GM12873 (cell line): ENCODE results near the gene FOXE1.

Source experiments
- TF ChIP-seq, protein P1 (sequence below): IDR thresholded peaks from 2 replicates; pipeline ENCODE4 v1.5.1; 2012; ENCODE audit warnings: low read depth, mild to moderate bottlenecking, moderate library complexity, low read length, control low read depth; ENCODE audit not compliant: insufficient read depth; ENCODE audit errors: missing control alignments

Gene FOXE1

DNA sequence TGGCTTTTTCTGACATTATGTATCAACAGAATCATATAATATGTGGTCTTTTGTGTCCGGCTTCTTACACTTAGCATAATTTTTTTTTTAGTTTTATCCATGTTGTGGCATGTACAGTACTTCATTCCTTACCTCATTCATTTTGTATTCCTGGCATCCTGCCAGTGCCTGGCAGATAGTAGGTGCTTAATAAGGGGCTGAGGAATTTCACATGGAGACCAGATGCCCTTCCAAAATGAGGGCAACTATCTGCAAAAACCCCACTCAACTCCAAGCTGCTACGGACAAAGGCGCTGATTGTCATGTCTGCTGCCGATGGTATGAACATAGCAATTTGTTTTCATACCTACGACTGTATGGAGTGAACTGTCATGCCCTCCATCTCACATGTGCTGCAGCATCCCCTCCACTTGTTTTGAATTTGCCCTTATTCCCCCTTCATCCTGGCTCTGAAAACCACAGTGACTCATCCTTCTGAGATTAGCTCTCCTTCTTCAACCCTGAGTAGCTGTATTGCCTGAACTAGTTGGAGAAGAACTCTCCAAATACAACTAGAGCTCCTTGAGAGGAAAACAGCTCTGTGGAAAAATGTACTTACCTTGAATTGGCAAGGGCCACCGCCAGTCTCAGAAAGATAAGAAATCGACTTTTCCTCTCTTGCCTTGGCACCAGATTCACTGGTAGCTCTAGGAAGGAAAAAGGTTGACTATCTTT is 41.3 kb upstream of the FOXE1 start:
- TF ChIP-seq, protein P1, sequence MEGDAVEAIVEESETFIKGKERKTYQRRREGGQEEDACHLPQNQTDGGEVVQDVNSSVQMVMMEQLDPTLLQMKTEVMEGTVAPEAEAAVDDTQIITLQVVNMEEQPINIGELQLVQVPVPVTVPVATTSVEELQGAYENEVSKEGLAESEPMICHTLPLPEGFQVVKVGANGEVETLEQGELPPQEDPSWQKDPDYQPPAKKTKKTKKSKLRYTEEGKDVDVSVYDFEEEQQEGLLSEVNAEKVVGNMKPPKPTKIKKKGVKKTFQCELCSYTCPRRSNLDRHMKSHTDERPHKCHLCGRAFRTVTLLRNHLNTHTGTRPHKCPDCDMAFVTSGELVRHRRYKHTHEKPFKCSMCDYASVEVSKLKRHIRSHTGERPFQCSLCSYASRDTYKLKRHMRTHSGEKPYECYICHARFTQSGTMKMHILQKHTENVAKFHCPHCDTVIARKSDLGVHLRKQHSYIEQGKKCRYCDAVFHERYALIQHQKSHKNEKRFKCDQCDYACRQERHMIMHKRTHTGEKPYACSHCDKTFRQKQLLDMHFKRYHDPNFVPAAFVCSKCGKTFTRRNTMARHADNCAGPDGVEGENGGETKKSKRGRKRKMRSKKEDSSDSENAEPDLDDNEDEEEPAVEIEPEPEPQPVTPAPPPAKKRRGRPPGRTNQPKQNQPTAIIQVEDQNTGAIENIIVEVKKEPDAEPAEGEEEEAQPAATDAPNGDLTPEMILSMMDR = no peak

DNA sequence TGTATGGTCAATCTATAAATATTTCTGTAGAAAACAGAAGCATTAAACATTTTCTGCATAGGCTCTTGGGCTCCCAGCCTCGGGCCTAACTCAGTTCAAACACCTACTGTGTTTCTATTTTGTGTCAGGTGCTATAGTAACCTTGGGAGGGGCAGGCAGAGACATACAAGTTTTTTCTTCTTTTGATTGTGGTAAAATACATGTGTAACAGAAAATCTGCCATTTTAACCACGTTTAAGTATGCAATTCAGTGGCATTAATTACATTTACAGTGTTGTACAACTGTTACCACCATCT is 40.8 kb upstream of the FOXE1 start:
- TF ChIP-seq, protein P1 = no peak

DNA sequence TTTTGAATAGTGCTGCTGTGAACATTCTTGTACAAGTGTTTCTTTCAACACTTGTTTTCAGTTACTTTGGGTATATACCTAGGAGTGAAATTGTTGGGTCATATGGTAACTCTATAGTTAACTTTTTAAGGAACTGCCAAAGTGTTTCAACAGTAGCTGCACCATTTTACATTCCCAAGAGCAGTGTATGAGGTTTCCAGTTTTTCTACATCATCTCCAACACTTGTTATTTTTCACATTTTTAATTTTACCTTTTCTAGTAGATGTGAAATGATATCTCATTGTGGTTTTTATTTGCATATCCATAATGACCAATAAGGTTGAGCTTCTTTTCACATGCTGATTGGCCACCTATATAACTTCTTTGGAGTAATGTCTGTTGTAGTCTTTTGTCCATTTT is 40.0 kb upstream of the FOXE1 start:
- TF ChIP-seq, protein P1 = no peak

GRCh38 chr9:97819735-97820134 is 33.3 kb upstream of the FOXE1 start:
- TF ChIP-seq, protein P1 = no peak

DNA sequence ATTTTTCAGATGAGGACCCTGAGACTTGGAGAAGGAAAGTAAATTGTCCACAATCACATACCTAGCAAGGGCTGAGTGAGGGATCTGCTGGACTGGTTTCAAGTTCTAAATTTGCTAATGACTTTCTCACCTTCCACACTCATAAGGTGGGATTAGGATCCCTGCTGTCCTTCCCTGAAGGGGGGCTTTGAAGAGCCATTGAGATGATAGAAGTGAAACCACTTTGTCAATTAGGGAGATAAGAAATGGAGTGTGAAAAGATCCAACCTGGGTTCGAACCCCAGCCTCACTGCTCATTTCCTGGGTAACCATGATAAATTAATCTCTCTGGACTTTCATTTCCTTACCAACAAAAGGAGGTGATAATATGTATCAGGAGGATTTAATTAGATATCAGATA is 32.7 kb upstream of the FOXE1 start:
- TF ChIP-seq, protein P1 = no peak

DNA sequence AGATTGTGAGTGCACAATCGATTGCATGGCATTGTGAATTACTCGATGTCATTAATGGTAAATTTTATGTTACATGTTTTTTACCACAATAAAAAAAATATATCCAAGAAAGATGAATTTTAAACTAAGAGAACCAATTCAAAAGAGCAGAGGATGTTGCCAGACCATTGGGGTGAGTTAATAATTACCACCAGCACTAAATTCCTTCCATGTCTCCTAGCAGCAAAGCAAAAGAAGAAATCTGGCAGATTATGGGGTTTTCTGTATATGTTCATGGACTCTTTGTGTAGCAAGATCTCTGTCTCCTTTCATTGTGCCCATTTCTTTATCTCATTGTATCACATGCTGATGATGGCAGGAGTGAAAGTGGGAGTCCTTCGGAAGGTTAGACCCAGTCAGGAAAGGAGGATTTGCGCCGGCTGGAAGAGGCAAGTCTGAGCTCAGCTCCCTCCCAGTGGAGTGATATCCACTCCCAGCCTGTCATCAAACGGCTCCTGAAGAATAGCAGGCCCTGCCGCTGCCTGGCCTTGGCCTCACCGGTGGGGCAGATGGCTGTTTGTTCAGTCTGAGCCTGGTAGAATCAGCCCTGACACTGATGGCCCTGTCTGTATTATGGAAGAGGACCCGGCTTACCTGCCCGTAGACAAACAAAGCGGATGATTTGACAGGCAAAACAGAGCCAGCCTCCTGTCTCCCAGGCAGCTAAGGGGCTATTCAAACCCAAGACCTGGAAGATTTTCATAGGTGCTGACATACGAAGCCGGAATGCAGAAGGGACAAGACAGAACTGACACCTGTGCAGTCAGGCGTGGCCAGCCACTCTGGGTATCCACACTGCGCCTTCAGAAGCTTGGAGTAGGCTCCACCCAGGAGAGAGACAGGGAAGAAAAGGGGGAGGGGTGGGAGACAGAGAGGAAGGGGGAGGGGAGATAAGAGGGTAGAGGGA is 21.9 kb upstream of the FOXE1 start:
- TF ChIP-seq, protein P1 = no peak

DNA sequence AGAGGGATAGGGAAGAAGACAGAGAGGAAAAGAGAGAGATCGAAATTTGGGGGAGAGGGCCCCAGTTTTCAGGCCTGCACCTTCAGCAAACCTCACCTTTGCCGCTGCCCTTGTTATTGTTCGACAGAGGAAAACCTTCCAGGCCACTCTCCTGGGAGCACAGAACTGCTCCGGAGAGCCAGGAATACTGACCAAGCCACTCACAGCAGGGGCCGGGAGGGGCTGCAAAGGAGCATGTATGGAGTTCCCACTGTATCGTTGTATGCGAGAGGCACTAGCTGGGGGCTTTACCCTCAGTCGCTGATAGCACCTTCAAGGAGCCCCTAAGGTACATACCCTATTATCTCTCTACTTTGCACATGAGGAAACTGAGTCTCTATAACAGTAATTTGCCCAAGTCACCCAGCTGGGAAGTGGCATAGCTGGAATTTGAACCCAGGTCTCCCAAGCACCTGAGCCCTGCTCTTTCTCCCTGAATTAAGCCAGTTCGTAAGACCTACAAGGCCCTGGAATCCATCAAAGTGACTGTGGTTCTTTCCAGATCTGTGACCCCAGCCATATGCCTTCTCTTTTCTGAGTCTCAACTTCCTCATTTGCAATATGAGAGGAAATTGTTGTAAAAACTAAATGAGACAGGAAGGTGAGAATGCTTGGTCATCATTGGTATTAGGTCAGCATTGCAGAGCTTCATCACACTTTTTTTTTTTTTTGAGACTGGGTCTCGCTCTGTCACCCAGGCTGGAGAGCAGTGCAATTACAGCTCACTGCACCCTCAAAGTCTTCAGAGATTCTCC is 21.0 kb upstream of the FOXE1 start:
- TF ChIP-seq, protein P1 = no peak
